Stimulated activated CD4-positive, alpha-beta T cell treated with anti-CD3 and anti-CD28 coated beads, Interleukin-2, amount 100 ng/mL, for 4 hours (primary cell): ENCODE results near the gene CALB2.
"Not testable (repeated sequence)": the region's sequence is repeated elsewhere in the genome, so short reads cannot be mapped to it uniquely, and the experiment has no call there.

ENCODE experiments used
- DNase-seq: peaks from one replicate; pipeline ENCODE4 v3.0.0-alpha.2; 2020; ENCODE audit warnings: low read depth

Gene CALB2, protein sequence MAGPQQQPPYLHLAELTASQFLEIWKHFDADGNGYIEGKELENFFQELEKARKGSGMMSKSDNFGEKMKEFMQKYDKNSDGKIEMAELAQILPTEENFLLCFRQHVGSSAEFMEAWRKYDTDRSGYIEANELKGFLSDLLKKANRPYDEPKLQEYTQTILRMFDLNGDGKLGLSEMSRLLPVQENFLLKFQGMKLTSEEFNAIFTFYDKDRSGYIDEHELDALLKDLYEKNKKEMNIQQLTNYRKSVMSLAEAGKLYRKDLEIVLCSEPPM

DNA sequence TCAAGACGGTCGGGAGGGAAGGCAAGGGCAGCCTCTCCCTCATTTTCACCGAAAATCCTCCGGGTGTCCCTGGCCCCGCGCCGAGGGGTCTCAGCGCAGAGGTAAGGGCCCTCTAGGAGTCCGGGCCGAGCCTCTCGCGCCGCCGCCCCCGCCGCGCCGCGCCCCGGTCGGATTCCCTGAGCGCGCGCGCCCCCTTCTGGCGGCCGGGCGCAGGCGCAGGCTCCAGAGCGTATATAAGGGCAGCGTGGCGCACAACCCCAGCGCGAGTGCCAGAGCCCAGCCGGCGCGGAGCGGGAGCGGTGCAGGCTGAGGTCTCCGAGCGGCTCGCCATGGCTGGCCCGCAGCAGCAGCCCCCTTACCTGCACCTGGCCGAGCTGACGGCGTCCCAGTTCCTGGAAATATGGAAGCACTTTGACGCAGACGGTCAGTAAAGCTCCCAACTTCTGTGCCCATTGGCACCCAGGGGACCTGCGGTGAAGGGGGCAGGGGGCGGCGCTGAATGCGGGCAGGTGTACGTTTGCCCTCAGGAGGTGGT, at the start of gene CALB2:
TSS of gene CALB2 (plus strand) at position 260 of the 535 bp plus-strand sequence. CDS start at position 330, 70 bp downstream.
- DNase-seq = peak; percentile 41

DNA sequence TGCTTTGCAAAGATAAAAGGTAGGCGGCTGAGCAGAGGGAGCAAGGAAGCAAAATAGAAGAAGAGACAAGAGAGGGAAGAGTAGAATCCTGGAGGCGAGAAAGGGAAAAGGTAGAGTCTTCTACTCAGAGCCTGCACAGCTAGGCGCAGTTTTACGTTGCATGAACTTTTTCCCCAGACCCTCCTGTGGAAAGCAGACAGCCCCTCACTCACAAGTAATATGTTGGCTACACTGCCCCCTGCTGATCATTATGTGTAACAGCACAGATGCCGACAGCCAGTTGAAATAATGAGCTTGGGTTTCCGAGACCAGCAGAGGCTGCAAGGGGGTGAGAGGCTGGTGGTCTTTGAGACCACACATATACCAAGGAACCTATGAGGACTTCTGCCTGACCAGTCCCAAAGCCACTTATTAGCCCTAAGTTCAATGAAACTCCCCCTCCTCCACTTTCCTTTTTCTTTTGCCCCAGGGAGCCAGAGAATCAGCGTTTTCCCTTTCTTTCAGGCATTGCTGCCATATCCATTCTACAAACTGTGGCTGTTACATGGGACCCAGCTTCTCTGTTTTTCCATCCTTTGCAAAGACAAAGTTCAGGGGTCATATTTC, 46.9 kb upstream of the CALB2 start:
- peak; percentile 10 for DNase-seq

DNA sequence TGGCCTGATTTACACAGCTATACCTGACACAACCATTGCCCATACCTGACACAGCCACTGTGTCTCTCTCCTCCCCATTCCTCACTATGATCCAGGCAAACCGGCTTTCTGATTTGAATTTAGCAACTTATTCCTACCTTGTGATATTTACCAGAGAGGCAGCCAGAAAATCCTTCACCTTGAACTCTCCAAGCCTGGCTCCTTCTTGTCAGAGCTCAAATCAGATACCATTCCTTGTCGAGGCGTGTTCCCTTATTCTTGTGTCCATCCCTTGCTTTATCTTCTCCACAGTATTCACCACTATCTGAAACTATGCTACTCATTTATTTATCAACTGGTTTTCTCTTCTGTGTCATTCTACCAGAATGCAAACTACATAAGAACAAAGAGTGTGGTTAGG, 44.9 kb upstream of the CALB2 start:
- not testable (repeated sequence) for DNase-seq

DNA sequence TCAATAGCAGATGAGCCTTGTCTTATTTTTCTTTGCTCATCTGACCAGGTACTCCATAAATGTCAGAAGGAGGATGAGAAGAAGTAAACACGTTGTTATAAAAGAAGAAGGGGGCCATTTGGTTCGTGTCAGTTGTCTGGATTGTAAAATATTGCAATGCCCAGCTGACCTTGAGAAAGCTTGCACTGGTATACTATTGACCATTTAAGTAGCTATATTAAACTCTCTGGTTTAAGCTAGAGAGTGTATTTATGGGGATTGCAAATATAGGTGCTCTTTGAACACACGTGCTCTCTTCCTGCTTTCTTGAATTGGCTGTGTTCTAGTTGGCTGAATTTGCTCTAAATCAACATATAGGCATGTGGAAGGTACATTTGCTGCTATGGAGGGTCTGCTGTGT, 43.3 kb upstream of the CALB2 start:
- DNase-seq = no peak

DNA sequence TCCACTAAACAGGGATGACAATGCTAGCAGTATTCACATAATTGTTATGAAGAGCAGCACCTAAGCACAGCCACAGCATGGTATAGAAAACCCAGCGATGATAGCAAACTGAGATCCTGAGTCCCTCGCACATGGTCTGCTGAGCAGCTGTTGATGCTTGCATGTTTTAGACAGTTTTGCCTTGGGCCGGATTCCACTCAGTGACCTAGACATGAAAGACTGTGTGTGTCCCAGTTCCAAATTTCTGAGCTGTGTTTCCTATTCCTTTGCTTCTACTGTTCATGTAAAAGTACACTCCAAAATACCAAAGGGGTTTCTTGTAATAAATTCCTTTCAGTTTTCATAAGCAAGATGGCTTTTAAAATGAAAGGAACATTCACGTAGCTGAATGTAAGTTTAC, 38.5 kb upstream of the CALB2 start:
- DNase-seq = no peak

DNA sequence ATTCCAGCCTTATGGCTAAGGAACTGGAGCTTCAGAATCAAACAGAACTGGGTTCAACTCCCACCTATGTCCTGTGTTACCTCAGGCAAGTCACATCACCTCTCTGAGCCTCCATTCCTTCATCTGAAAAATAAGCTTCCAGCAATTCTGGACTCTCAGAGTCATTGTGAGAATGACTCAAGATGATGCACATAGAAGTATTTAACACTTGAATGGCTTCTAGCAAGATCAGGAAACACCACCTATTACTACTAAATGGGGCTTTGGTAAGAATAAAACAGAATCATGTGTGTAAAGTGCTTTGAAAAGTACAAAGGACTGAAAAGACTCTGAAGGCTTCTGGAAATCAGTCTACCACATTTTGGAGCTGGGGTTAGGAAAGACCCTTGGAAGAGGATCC, 30.8 kb upstream of the CALB2 start:
- no peak for DNase-seq

DNA sequence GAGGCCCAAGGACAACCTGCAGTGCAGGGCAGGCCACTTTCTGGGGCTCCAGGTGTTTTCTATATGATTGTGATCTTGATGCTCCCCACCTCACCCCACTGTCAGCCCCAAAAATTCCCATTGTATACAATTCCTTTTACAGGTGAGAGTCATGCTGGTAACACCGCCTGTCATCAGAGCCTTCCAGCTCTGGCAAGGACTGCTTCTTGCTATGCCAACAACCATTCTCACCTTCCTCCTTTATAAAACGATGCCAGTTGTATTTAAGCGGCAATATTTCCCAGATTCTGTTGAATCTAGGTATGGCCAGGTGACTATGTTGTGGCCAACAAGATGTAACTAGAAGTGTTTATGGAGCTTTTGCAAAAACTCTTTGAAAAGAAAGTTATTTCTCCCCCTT, 30.4 kb upstream of the CALB2 start:
- no peak for DNase-seq

DNA sequence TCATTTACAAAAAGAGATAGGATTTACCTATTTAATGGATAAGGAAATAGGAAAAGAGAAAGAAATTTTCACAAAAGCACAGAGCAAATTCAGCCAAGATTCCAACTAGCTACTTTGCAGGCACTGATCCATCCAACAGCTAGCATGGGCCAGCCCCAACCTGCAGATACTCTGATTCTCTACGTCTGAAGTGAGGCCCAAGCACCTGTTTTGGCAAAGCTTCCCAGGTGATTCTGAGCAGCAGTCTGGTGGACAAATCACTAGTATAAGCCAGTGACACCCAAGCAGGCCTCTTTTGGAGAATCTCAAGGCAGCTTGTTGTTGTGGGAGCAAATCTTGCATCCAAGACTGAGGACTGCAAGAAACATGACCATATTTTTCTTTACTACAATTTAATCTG, 20.9 kb upstream of the CALB2 start:
- DNase-seq = no peak

DNA sequence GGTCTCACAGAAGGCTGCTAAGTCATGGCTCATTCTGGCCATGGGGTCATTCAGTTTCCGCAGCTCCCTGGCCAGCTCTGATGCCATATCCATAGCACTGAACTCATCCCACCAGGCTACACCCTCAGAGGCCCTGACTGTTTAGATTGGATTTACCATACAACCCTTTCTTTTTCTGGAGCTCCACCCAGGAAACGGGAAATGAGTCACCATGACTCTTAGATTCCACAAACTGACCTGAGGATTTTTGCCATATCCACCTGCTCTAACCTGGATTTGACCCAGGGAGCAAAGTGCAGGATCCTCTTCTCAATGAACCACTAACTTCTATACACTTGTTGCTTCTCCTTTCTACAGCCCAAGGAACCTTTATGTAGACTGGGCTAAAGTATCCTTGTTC, 20.3 kb upstream of the CALB2 start:
- no peak for DNase-seq

DNA sequence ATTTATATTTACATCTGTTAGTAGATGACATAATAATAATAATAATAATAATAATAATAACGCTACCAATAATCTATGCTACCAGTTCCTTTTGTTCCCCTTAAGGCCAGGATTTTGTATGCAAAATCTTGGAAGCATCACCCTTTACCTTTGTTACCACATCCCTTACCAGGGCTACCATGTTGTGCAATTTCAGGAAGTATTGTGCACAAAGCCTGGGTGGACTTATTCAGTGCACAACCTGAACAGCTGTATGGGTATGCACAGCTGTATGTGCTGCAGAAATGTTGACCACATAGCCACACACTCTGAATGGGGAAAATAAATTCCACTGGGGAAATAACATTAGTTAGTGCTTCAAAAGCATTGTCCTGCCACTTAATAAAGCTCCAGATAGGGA, 19.9 kb upstream of the CALB2 start:
- DNase-seq = no peak

DNA sequence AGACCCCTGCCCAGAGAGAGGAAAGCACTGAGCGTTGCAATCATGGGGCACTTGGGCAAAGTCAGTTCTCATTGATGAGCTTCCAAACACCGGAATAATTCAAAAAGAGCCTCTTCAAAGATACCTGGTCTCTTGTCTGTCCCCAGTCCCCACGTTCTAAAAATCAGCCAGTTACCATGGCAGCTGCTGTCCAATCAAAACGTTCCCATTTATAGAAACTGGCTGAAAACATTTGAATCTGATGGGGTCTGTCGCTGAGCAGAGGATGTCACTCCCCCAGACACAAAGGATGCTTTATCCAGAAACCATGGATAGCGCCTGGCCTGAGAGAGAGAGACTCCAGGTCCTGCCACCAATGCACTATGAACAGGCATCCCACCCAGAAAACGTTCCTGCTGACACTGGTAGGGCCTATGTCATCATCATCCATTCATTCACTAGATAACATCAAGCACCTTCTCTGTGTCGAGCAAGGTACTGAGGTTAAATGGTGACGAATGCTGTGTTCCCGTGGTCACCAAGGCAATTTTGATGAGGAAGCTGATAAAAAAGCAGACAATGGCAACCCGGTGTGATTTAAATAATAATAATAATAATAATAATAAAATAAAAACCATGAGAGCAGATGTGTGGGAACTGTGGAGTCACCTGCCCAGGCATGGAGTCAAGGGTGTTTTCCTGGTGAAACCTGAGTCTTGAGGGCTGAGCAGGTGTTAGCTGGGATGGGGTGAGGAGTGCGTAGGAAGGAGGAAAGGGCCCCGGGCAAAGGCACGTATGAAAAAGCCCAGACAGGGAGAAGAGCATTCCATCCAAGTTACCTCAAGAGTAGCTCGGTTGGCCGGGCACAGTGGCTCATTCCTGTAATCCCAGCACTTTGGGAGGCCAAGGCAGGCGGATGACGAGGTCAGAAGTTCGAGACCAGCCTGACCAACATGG, 19.0 kb upstream of the CALB2 start:
- DNase-seq = no peak

DNA sequence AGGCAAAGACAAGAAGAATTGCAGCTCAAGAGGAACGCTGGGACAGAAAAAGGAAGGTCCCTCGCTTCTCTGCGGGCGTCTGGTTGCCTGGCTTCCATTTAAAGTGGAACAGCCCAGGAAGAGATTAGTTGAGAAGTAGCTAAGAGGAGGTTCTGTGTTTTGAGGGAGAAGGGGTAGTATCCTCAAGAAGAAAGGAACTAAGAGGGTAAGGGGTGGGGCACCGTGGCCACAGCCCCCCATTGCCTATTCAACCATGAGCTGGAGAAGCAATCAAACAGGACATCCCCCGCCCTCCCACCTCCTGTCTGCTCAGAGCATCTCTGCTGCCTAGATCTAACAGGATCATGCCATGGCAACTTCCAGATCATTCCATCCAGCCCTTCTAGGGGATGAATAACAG, 18.1 kb upstream of the CALB2 start:
- no peak for DNase-seq

DNA sequence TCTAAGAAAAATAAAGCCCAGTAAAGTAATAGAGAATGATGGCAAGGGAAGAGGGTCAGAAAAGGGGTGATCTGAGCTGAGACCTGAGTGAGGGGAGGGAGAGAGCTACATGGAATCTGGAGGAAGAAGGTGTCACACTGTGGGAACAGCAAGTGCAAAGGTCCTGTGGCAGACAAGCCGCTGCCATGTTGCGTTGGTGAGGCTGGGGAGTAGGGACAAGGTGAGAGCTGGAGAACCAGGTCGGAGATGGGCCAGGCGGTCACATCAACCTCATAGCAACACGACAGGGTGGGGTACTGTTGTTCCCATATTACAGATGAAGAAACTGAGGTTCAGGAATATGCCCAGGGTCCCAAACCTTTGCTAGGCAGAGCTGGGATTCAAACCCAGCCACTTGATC, 16.6 kb upstream of the CALB2 start:
- DNase-seq = no peak

DNA sequence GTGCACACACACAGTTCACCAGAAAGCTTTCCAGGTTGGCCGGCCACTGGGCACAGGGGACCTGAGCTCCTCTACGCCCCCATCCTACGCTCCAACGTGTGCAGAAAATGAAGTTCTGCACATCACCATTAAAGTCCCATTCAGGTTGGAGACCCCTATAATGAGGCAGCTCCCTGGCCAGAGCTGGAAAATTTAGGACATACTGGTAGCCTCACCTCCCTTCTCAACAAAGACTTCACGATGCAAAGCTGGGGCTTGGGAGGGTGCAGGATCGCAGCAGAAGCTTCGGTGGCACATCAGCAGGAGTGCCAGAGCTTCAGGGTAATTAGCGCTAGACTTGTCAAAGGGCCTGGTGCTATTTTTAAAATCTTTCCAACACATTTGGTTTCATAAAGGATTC, 15.4 kb upstream of the CALB2 start:
- DNase-seq = no peak

DNA sequence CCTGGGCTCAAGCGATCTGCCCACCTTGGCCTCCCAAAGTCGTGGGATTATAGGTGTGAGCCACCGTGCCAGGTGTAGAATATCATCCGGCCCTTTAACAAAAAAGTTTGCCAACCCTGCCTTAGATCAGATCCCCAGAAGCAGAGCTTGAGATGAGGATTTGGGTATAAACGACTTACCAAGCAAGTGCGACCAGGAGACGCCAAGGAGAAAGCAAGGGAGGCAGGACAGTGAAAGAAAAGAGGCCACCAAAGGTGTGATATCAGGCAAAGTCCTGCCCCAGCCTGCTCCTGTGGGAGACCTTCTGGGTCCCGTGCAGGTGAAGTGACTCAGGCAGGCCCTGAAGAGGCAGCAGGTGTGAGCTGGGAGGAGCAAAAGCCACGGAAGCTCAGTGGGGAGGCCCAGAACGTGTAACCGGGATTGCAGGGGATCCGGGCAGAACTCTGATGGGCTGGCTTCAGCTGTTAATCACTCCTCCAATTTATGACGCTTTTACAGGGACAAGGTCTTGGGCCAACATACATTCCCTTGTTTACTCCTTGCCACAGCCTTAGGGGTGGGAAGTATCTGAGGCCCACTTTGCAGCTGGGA, 14.1 kb upstream of the CALB2 start:
- DNase-seq = no peak

DNA sequence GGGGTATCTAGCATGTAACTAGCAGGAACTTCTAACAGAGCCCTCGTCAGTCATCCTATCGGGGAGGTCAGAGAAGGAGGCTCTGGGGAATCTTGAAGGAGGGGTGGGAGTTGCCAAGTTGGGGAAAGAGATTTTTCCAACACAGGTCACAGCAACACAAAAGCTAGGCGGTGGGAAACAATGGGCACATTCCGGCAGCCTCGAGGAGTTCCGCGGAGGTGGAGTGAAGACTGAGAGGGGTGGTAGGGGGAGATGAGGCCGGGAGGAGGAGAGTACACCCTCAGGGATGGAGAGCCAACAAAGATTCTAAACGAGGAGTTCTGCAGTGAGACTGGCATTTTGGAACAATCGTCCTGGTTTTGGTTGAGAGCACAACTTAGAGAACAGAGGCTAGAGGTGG, 13.5 kb upstream of the CALB2 start:
- DNase-seq = no peak

DNA sequence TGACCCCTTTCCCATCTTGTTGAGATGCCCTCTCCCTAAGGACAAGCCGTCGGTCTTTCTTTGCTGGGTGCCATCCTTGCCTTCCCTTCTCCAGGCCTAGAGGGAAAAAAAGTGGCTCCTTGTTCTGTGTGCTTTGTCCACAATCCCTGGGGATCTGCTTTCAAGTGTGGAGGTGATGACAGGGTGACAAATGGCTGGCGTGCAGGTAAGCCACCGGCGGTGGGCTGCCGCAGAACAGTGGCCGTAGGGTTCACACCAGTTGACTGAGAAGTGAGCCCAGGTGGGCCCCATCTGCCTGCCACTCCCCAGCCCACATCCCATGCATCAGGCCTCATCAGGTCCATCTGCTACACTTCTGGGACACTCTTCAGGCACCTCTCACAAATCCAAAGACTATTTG, 11.4 kb upstream of the CALB2 start:
- no peak for DNase-seq

DNA sequence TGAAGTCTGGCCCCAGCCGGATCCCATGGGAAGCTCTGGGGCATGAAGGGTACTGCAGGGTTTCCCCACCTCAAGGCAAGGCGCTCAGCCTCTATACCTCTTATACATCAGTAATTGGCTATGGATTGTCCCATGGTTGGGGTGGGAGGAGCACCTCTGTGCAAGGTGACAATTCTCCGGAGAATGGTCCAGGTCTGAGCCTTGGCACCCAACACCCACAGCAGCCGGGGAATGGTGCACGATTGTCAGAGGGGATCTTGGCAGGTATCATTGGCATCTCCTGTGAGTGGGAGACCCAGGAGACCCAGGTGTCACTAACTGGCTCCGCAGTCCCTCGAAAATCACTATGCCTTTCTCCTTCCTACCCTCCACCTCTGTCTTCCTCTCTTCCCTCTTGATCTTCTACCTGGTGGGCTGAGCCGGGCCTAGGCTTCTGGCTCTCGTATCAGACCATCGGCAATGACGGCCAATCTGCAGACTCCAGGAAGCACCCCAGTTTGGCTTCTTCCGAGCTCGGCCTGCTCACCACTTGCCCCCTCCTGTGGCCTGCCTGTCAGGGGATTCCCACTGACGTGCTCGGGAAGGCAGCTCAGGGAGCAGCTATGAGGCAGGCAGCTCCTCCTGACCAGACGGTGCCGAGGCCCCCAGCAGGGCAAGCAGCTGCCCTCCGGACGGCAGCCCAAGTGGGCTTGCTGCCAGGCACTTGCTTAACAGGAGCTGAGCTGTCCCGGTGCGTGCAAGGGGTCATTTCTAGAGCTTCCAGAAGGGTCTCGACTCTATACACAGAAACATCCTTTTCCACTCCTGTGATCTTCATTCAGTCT, 10.0 kb upstream of the CALB2 start:
- DNase-seq = no peak

DNA sequence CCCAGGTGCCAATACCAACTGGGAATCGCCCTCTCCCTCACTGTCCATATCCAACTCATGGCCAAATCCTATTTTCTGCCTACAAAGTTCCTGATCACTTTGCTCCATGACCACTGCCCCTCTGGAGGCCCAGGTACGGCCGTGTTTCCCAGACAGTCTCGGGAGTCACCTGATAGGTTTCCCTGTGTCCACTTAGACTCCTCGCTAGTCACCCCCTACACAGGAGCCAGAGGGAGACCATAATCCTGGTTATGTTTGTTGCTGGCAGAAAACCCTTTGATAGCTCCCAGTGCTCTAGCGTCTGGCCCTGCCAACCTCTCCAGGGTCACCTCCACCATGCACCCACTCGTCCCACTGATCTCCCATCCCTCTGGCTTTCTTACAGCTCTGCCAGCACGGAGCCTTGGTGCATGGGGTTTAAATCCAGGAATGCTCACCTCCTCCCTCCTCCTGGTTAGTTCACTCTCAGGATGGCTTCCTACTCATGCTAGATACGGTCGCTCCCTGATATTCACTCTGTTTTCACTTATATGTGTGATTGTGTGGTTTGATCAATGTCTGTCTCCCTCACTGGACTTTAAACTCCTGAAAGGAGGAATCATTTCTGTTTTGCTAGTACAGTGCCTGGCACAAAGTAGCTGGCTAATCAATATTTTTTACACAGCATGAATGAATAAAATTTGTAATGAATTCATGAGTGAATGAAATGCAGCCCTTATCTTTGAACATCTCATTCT, 7.5 kb upstream of the CALB2 start:
- no peak for DNase-seq

DNA sequence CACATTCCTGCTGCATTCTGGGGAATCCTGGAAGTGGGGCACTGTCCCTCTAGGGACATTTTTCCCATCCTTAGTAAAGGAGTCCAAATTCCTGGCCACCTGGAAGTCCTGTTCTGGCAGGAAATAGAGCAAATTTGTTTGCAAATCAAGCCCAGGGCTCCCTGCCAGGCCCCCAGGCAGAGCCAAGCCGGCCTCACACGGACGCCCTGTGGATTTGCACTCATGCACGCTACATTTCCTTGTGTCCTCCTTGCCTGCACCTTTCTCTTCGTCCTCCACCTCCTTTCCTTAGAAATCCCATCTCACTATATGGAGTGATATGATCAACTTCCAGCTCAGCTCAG, 7.0 kb upstream of the CALB2 start:
- DNase-seq = no peak

DNA sequence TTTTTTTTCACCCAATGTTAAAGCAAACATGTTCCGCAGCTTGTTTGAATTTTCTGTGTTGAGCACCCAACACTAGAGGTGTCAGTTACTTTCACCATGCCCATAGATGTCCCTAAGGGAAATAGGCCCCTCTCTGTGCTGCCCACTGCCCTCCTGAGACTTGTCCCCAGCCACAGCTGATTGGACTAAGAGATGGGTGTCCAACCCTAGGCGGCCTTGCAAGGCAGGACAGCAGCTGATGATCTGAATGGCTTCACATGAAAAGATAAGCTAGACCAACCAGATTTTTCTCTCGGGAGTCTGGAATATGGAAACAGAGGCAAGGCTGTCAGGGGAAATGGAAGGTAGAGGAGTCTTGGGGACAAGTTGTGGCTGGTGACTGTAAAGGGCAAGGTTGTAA, 6.1 kb upstream of the CALB2 start:
- DNase-seq = no peak
